ENCODE measurements around the gene GPR155. TPM values are rescaled to one million over a fixed set of nuclear protein-coding genes. Genes with fewer than 3 reads are reported as not detected.

The GPR155 gene
- total and polyA plus RNA-seq, 2 experiments from 2014 or later: 1.2 to 1.3 TPM

GRCh38 chr2:174395969-174396630, 90.7 kb downstream of the GPR155 start:
- no peak for TF ChIP-seq POLR2AphosphoS5 (IDR thresholded peaks at IDR 0.05; ENCODE audit: low read depth)
- TF ChIP-seq REST (IDR thresholded peaks at IDR 0.05; ENCODE audit: unreplicated experiment): no peak
- no peak for TF ChIP-seq ETS1 (IDR thresholded peaks at IDR 0.05)
- no peak for TF ChIP-seq EZH2 (IDR thresholded peaks at IDR 0.05; ENCODE audit: low read depth, unreplicated experiment)
- no peak for TF ChIP-seq NANOG (IDR thresholded peaks at IDR 0.05; ENCODE audit: borderline replicate concordance)
- no peak for TF ChIP-seq CREB1 (CRISPR knock-in tag; IDR thresholded peaks at IDR 0.05; ENCODE audit: low read depth)
- no peak for TF ChIP-seq ZNF114 (CRISPR knock-in tag; IDR thresholded peaks at IDR 0.05)
- no peak for TF ChIP-seq CTCF (conservative IDR thresholded peaks at IDR 0.05; ENCODE audit: low read depth in 2 of 2)
- TF ChIP-seq EZH2phosphoT487 (IDR thresholded peaks at IDR 0.05; ENCODE audit: unreplicated experiment): no peak
- TF ChIP-seq ZNF331 (CRISPR knock-in tag; IDR thresholded peaks at IDR 0.05; ENCODE audit: low read depth): no peak
- no peak for TF ChIP-seq ZNF462 (CRISPR knock-in tag; IDR thresholded peaks at IDR 0.05)
- no peak for TF ChIP-seq STAT1 (IDR thresholded peaks at IDR 0.05; ENCODE audit: unreplicated experiment)
- no peak for TF ChIP-seq JUNB (IDR thresholded peaks at IDR 0.05; ENCODE audit: unreplicated experiment)
- Histone ChIP-seq H3K36me3 (ENCODE audit: insufficient read depth) (no peaks in the 10 kb centered on the region), H3K27ac (ENCODE audit: low read depth) (peak overlapping the region; percentile 46; the same call in 1 of the 2 replicates), H3K4me2 (peak overlapping the region; percentile 80), H3K9me2 (ENCODE audit: insufficient read depth) (no peaks in the 10 kb centered on the region), H3K4me1 (ENCODE audit: insufficient read depth) (peaks cover 6% of the 10 kb centered on the region; the same call in 1 of the 2 replicates), H3K79me2 (replicated peaks; ENCODE audit: insufficient read depth) (peaks cover 29% of the 10 kb centered on the region), H4K20me1 (replicated peaks; ENCODE audit: insufficient read depth) (no peaks in the 10 kb centered on the region), H3F3A (replicated peaks; ENCODE audit: low read depth) (no peaks in the 10 kb centered on the region), H3K4me3 (peak overlapping the region; percentile 66), H2AFZ (peak overlapping the region; percentile 98), H3K27me3 (ENCODE audit: insufficient read depth) (no peaks in the 10 kb centered on the region)
- ATAC-seq: peak; percentile 16
- Mint-ChIP-seq H3K36me3 (ENCODE audit: low read depth) (no peaks in the 10 kb centered on the region), H3K27me3 (ENCODE audit: insufficient read depth, low read depth, poor library complexity) (no peaks in the 10 kb centered on the region), H3K4me3 (peak overlapping the region; percentile 99), H3K9me3 (no peaks in the 10 kb centered on the region), H3K27ac (no peak overlapping the region), H3K4me1 (peaks cover 3% of the 10 kb centered on the region; the same call in 2 of the 3 replicates)
- DNase-seq (ENCODE audit: low spot score): peak; percentile 34
